Spinal cord (tissue), 10 donors: ENCODE measurements around the gene ANKRD9. TPM values are rescaled to one million over a fixed set of nuclear protein-coding genes. Genes with fewer than 3 reads are reported as not detected.
"Not testable (repeated sequence)": the region's sequence is repeated elsewhere in the genome, so short reads cannot be mapped to it uniquely, and the experiment has no call there.

Experiments used
- DNase-seq, 6 donors: peaks; one replicate each; pipeline versions ENCODE4 v3.0.0 to v3.0.0-alpha.2; 2013 to 2015; ENCODE audit warnings: low spot score in 6 of 6, low read depth in 4 of 6
- H3K27ac ChIP-seq: one replicate; pipeline ENCODE4 v1.5.1; 2013; ENCODE audit warnings: low read depth, low read length, control low read depth
- H3K27me3 ChIP-seq: one replicate; pipeline ENCODE4 v1.6.1; 2013; ENCODE audit warnings: low read length; ENCODE audit not compliant: control insufficient read depth, insufficient read depth
- H3K36me3 ChIP-seq: one replicate; pipeline ENCODE4 v1.6.1; 2013; ENCODE audit warnings: low read length; ENCODE audit not compliant: control insufficient read depth, insufficient read depth
- H3K4me1 ChIP-seq: one replicate; pipeline ENCODE4 v1.6.1; 2013; ENCODE audit warnings: low read length; ENCODE audit not compliant: control insufficient read depth, insufficient read depth
- H3K4me3 ChIP-seq: one replicate; pipeline ENCODE4 v1.5.1; 2013; ENCODE audit warnings: low read depth, low read length, control low read depth
- H3K9me3 ChIP-seq: one replicate; pipeline ENCODE4 v1.6.1; 2013; ENCODE audit warnings: low read length; ENCODE audit not compliant: control insufficient read depth, insufficient read depth
- WGBS: methylation state at CpG from one replicate; pipeline ENCODE4 v1.1.5; 2013; ENCODE audit warnings: missing lambda C conversion rate; ENCODE audit not compliant: insufficient coverage; 5-methylcytosine and 5-hydroxymethylcytosine counted together
- polyA plus RNA-seq, 2 donors: library from polyadenylated mRNA; unstranded; fragments of 120-200 nt; gene quantifications; one replicate each; pipeline ENCODE4 v1.2.1, GENCODE V29; 2013; ENCODE audit not compliant: insufficient read length in 2 of 2
- total RNA-seq, 2 donors: library from RNA; depleted of rRNA in 1 of 2; stranded (reverse); fragments of 120-200 nt in 1 of 2; fragments of >200 nt in 1 of 2; gene quantifications; one replicate each; pipeline versions ENCODE4 v1.2.3 to v1.2.4, GENCODE V29; 2013 to 2014
- donor health status: healthy.

ANKRD9 gene
- total and polyA plus RNA-seq, 4 donors = 14.9 to 48.7 (median 33.6) TPM

GRCh38 chr14:102548616-102549240 is 39.2 kb upstream of the ANKRD9 start:
- no CpG with 5 or more reads among the region's 3 CpGs for WGBS
- H3K36me3 ChIP-seq = no peaks in the 10 kb centered on the region
- H3K4me3 ChIP-seq = no peak overlapping the region
- no peak for DNase-seq
- peaks cover 23% of the 10 kb centered on the region for H3K27me3 ChIP-seq
- no peak overlapping the region for H3K27ac ChIP-seq
- no peaks in the 10 kb centered on the region for H3K9me3 ChIP-seq
- peaks cover 17% of the 10 kb centered on the region for H3K4me1 ChIP-seq

GRCh38 chr14:102545461-102546265 is 36.1 kb upstream of the ANKRD9 start:
- Histone ChIP-seq H3K27ac (no peak overlapping the region), H3K4me3 (no peak overlapping the region), H3K4me1 (peaks cover 20% of the 10 kb centered on the region), H3K27me3 (peaks cover 28% of the 10 kb centered on the region), H3K36me3 (no peaks in the 10 kb centered on the region), H3K9me3 (no peaks in the 10 kb centered on the region)
- DNase-seq = peak in 3 of 6 donors; percentile 5 to 35 (median 30)
- WGBS = 32% methylated on average over 25 of the region's 29 CpGs

- no peak overlapping the region for H3K27ac ChIP-seq
- H3K9me3 ChIP-seq = no peaks in the 10 kb centered on the region
- no peak for DNase-seq
- H3K4me3 ChIP-seq = no peak overlapping the region
- peaks cover 28% of the 10 kb centered on the region for H3K4me1 ChIP-seq
- WGBS = 6% methylated on average over 44 of the region's 66 CpGs
- H3K36me3 ChIP-seq = no peaks in the 10 kb centered on the region
- H3K27me3 ChIP-seq = peaks cover 28% of the 10 kb centered on the region
These were observed 35.3 kb upstream of the ANKRD9 start for GRCh38 chr14:102544747-102545460.

- Histone ChIP-seq H3K4me3 (no peak overlapping the region), H3K36me3 (no peaks in the 10 kb centered on the region), H3K27ac (no peak overlapping the region), H3K27me3 (peaks cover 28% of the 10 kb centered on the region), H3K4me1 (peaks cover 35% of the 10 kb centered on the region), H3K9me3 (no peaks in the 10 kb centered on the region)
- WGBS = 15% methylated on average over 41 of the region's 43 CpGs
- DNase-seq = no peak
These were observed 34.6 kb upstream of the ANKRD9 start for GRCh38 chr14:102544046-102544746.

GRCh38 chr14:102541771-102542170 is 32.2 kb upstream of the ANKRD9 start:
- Histone ChIP-seq H3K36me3 (no peaks in the 10 kb centered on the region), H3K27ac (no peak overlapping the region), H3K4me1 (peaks cover 44% of the 10 kb centered on the region), H3K4me3 (no peak overlapping the region), H3K27me3 (peaks cover 28% of the 10 kb centered on the region), H3K9me3 (no peaks in the 10 kb centered on the region)
- no peak for DNase-seq
- 72% methylated on average over 5 of the region's 10 CpGs for WGBS

- WGBS = 91% methylated on average over 7 of the region's 14 CpGs
- H3K4me3 ChIP-seq, H3K36me3 ChIP-seq, H3K27ac ChIP-seq, DNase-seq, H3K9me3 ChIP-seq: not testable (repeated sequence)
- H3K27me3 ChIP-seq = peaks cover 27% of the 10 kb centered on the region
- peaks cover 43% of the 10 kb centered on the region for H3K4me1 ChIP-seq
These were observed 31.5 kb upstream of the ANKRD9 start for GRCh38 chr14:102541029-102541491.

DNA sequence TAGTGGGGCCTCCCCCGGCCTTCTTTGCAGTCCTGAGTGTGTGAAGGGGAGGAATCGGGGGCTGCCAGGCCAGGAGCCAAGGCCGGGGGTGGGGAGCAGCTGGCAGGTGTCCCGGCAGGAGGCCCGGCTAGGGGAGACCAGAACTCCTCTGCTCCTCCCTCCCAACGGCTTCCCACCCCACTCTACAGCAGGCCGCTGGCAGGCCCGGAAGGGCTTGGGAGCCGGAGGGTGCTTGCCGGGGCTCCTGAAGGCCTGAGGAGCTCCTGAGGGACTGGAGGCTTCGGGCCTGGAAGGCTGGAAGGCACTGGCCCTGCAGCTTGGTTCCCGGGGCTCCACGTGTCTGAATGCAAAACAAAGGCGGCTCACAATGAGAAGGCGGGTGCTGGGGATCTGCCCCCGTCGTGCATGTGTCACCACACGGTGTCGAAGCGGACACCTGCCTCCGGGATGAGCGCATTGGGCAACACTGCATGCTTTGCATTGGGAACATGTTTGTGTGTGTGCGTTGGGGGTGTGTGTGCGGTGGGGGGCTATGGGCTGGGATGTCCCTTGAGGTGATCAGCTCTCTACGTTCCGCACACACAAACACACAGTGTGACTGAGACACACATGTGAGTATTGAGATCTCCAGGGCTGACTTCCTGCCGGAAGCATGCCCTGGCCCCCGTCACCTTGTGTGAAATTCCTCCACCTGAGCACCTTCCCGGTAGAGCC is 30.9 kb upstream of the ANKRD9 start:
- 36% methylated on average over 14 of the region's 29 CpGs for WGBS
- Histone ChIP-seq H3K27ac (peak overlapping the region; percentile 33), H3K4me1 (peaks cover 37% of the 10 kb centered on the region), H3K9me3 (no peaks in the 10 kb centered on the region), H3K36me3 (no peaks in the 10 kb centered on the region), H3K27me3 (peaks cover 21% of the 10 kb centered on the region), H3K4me3 (no peak overlapping the region)
- DNase-seq = peak in 3 of 6 donors; percentile 17 to 84 (median 71)

GRCh38 chr14:102539544-102540314 is 30.2 kb upstream of the ANKRD9 start:
- 61% methylated on average over 13 of the region's 17 CpGs for WGBS
- Histone ChIP-seq H3K36me3 (no peaks in the 10 kb centered on the region), H3K4me3 (no peak overlapping the region), H3K27ac (peak overlapping the region; percentile 33), H3K4me1 (peaks cover 33% of the 10 kb centered on the region), H3K9me3 (no peaks in the 10 kb centered on the region), H3K27me3 (peaks cover 14% of the 10 kb centered on the region)
- DNase-seq = peak in 4 of 6 donors; percentile 42 to 92 (median 72)
